ENCODE data around the gene KCNH2. TPM values are rescaled to one million over a fixed set of nuclear protein-coding genes. Genes with fewer than 3 reads are reported as not detected.
A peak's percentile ranks its signal among the peaks of the same experiment; 100 is the strongest.

Gene KCNH2
- total and polyA plus RNA-seq, 3 experiments from 2014 or later: 0.11 to 0.63 (median 0.24) TPM

- no peaks in the 10 kb centered on the region for H3K36me3 ChIP-seq (ENCODE audit: insufficient read depth, low read length)
- DNase-seq: no peak
- H3K27me3 Mint-ChIP-seq: peaks cover 33 to 81% of the 10 kb centered on the region in 2 donors
- peak overlapping the region in 1 of 8 donors; percentile 4 for H3K27ac Mint-ChIP-seq
- no peaks in the 10 kb centered on the region for H3K9me3 ChIP-seq (ENCODE audit: low read length)
- H3K4me3 ChIP-seq (ENCODE audit: low read length): no peak overlapping the region
- H3K27ac ChIP-seq (ENCODE audit: low read depth, low read length): no peak overlapping the region
- peaks cover 0 to 6% (median 0%) of the 10 kb centered on the region in 5 donors for H3K9me3 Mint-ChIP-seq
- H3K4me1 ChIP-seq (ENCODE audit: insufficient read depth, low read length): peaks cover 8% of the 10 kb centered on the region
- H3K27me3 ChIP-seq (ENCODE audit: insufficient read depth, low read length, poor library complexity, severe bottlenecking): peaks cover 13% of the 10 kb centered on the region
- ChIA-PET CTCF (interaction anchor here (0.7 to 4.0 kb wide), 31 partner anchors 9 to 270 kb away, joined by 3 to 29 read pairs (median 5); partner anchors contain the start of genes ATG9B, GBX1 and NOS3), POLR2A (no interaction called here)
- H3K36me3 Mint-ChIP-seq: peaks cover 0 to 6% (median 0%) of the 10 kb centered on the region in 3 donors
- H3K4me3 Mint-ChIP-seq: peak overlapping the region in 3 of 7 donors; percentile 29 to 75 (median 32)
- H3K4me1 Mint-ChIP-seq: peaks cover 5 to 15% (median 8%) of the 10 kb centered on the region in 3 donors
Measured at GRCh38 chr7:150897502-150898474, 80.3 kb downstream of the KCNH2 start.

GRCh38 chr7:150896562-150897209 lies 81.4 kb downstream of the KCNH2 start:
- Histone ChIP-seq H3K27me3 (ENCODE audit: insufficient read depth, low read length, poor library complexity, severe bottlenecking) (peaks cover 13% of the 10 kb centered on the region), H3K4me1 (ENCODE audit: insufficient read depth, low read length) (peaks cover 8% of the 10 kb centered on the region), H3K27ac (ENCODE audit: low read depth, low read length) (no peak overlapping the region), H3K9me3 (ENCODE audit: low read length) (no peaks in the 10 kb centered on the region), H3K4me3 (ENCODE audit: low read length) (no peak overlapping the region), H3K36me3 (ENCODE audit: insufficient read depth, low read length) (no peaks in the 10 kb centered on the region)
- ChIA-PET CTCF (no interaction called here), POLR2A (no interaction called here)
- Mint-ChIP-seq H3K27ac (no peak overlapping the region), H3K36me3 (peaks cover 0 to 6% (median 0%) of the 10 kb centered on the region in 3 donors), H3K27me3 (peaks cover 28 to 75% of the 10 kb centered on the region in 2 donors), H3K9me3 (peaks cover 0 to 6% (median 0%) of the 10 kb centered on the region in 5 donors), H3K4me1 (peaks cover 5 to 15% (median 8%) of the 10 kb centered on the region in 3 donors), H3K4me3 (no peak overlapping the region)
- DNase-seq: no peak

DNA sequence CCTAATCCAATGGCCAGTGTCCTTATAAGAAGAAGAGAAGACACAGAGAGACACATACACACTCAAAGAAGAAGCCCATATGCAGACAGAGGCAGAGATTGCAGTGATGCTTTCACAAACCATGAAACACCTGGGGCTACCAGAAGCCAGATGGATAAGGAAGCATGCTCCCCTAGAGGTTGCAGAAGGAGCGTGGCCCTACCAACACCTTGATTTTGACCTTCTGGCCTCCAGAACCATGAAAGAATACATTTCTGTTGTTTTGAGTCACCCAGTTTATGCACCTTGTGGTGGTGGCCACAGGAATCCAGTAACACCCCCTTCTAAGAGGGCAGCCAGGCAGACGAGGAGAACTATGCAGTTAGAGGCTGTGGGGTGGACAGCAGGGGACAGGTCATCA lies 82.3 kb downstream of the KCNH2 start:
- peaks cover 10% of the 10 kb centered on the region for H3K27me3 ChIP-seq (ENCODE audit: insufficient read depth, low read length, poor library complexity, severe bottlenecking)
- CTCF ChIA-PET: no interaction called here
- no peaks in the 10 kb centered on the region for H3K36me3 ChIP-seq (ENCODE audit: insufficient read depth, low read length)
- peaks cover 0 to 6% (median 0%) of the 10 kb centered on the region in 3 donors for H3K36me3 Mint-ChIP-seq
- peaks cover 0 to 6% (median 0%) of the 10 kb centered on the region in 5 donors for H3K9me3 Mint-ChIP-seq
- POLR2A ChIA-PET: no interaction called here
- H3K4me1 ChIP-seq (ENCODE audit: insufficient read depth, low read length): peaks cover 8% of the 10 kb centered on the region
- peaks cover 25 to 67% of the 10 kb centered on the region in 2 donors for H3K27me3 Mint-ChIP-seq
- peak overlapping the region in 1 of 8 donors; percentile 33 for H3K27ac Mint-ChIP-seq
- no peak overlapping the region for H3K4me3 Mint-ChIP-seq
- peaks cover 5 to 15% (median 8%) of the 10 kb centered on the region in 3 donors for H3K4me1 Mint-ChIP-seq
- no peak overlapping the region for H3K4me3 ChIP-seq (ENCODE audit: low read length)
- H3K27ac ChIP-seq (ENCODE audit: low read depth, low read length): no peak overlapping the region
- no peak for DNase-seq
- no peaks in the 10 kb centered on the region for H3K9me3 ChIP-seq (ENCODE audit: low read length)

Other genes starting within 250 kb of the KCNH2 start
- gene GIMAP5, start 240.9 kb downstream of the KCNH2 start, total RNA-seq: 10 to 100 TPM; 63.9 to 70.4 TPM
- gene GIMAP5, start 240.9 kb downstream of the KCNH2 start, polyA plus RNA-seq: 475 TPM
- gene TMEM176B, start 178.0 kb downstream of the KCNH2 start, total RNA-seq: under 1 TPM; 0.20 to 0.27 TPM
- not detected for gene TMEM176B, start 178.0 kb downstream of the KCNH2 start, polyA plus RNA-seq
- under 1 TPM in 1 of 2 experiments, not detected in 1; 0.26 TPM for gene TMEM176A, start 177.6 kb downstream of the KCNH2 start, total RNA-seq
- not detected for gene TMEM176A, start 177.6 kb downstream of the KCNH2 start, polyA plus RNA-seq
- gene AOC1, start 125.8 kb downstream of the KCNH2 start, total RNA-seq: not detected
- not detected for gene AOC1, start 125.8 kb downstream of the KCNH2 start, polyA plus RNA-seq
- 10 to 100 TPM in 1 of 2 experiments, 1 to 10 TPM in 1; 9.9 to 10.6 TPM for gene NOS3, start 12.7 kb upstream of the KCNH2 start, total RNA-seq
- gene NOS3, start 12.7 kb upstream of the KCNH2 start, polyA plus RNA-seq: 5.2 TPM
- 1 to 10 TPM; 3.8 to 4.2 TPM for gene ATG9B, start 46.2 kb upstream of the KCNH2 start, total RNA-seq
- gene ATG9B, start 46.2 kb upstream of the KCNH2 start, polyA plus RNA-seq: 15.4 TPM
- gene ABCB8, start 50.1 kb upstream of the KCNH2 start, total RNA-seq: 10 to 100 TPM; 49.2 to 52.3 TPM
- 18.4 TPM for gene ABCB8, start 50.1 kb upstream of the KCNH2 start, polyA plus RNA-seq
- 1 to 10 TPM; 2.6 to 3.6 TPM for gene ASIC3, start 70.2 kb upstream of the KCNH2 start, total RNA-seq
- not detected for gene ASIC3, start 70.2 kb upstream of the KCNH2 start, polyA plus RNA-seq
- gene CDK5, start 79.6 kb upstream of the KCNH2 start, total RNA-seq: 10 to 100 TPM; 20.5 to 23.2 TPM
- 14.3 TPM for gene CDK5, start 79.6 kb upstream of the KCNH2 start, polyA plus RNA-seq
- 100 to 1,000 TPM; 119 to 121 TPM for gene SLC4A2, start 81.3 kb upstream of the KCNH2 start, total RNA-seq
- gene SLC4A2, start 81.3 kb upstream of the KCNH2 start, polyA plus RNA-seq: 25.5 TPM
- gene FASTK, start 102.5 kb upstream of the KCNH2 start, total RNA-seq: 10 to 100 TPM; 83.1 to 88.8 TPM
- 52.0 TPM for gene FASTK, start 102.5 kb upstream of the KCNH2 start, polyA plus RNA-seq
- 10 to 100 TPM; 81.7 to 83.5 TPM for gene TMUB1, start 105.2 kb upstream of the KCNH2 start, total RNA-seq
- gene TMUB1, start 105.2 kb upstream of the KCNH2 start, polyA plus RNA-seq: 69.7 TPM
- 10 to 100 TPM; 39.9 to 40.7 TPM for gene AGAP3, start 108.2 kb upstream of the KCNH2 start, total RNA-seq
- 8.0 TPM for gene AGAP3, start 108.2 kb upstream of the KCNH2 start, polyA plus RNA-seq
- gene GBX1, start 189.4 kb upstream of the KCNH2 start, total RNA-seq: not detected
- not detected for gene GBX1, start 189.4 kb upstream of the KCNH2 start, polyA plus RNA-seq
- not detected for gene ASB10, start 208.9 kb upstream of the KCNH2 start, total RNA-seq
- not detected for gene ASB10, start 208.9 kb upstream of the KCNH2 start, polyA plus RNA-seq
- under 1 TPM in 1 of 2 experiments, not detected in 1; 0.57 TPM for gene H2BK1, start 232.2 kb upstream of the KCNH2 start, total RNA-seq
- not detected for gene H2BK1, start 232.2 kb upstream of the KCNH2 start, polyA plus RNA-seq
- 10 to 100 TPM; 86.5 to 95.1 TPM for gene ABCF2, start 248.9 kb upstream of the KCNH2 start, total RNA-seq
- gene ABCF2, start 248.9 kb upstream of the KCNH2 start, polyA plus RNA-seq: 36.7 TPM